DND-41 (cell line): Measurements from ENCODE around the gene RNU1-3.
"Not testable (repeated sequence)": the region's sequence is repeated elsewhere in the genome, so short reads cannot be mapped to it uniquely, and the experiment has no call there.

Experiments
- ATAC-seq: fragments of 200-7000 bp; cut with Tn5 transposase; 3 replicates; pipeline ENCODE4 v1.9.1; 2021; ENCODE audit warnings: low read depth; ENCODE audit not compliant: insufficient read depth
- DNase-seq: peaks from one replicate; pipeline ENCODE4 v3.0.0-alpha.2; 2020
- H2AFZ ChIP-seq: 2 replicates; pipeline ENCODE4 v1.6.0; 2012; ENCODE audit warnings: low read depth, low read length
- H3K27ac ChIP-seq: 2 replicates; pipeline ENCODE4 v1.5.1; 2012; ENCODE audit warnings: low read length, inconsistent platforms
- H3K27me3 ChIP-seq: fragments of 200-600 bp; sonication (generic); 2 replicates; pipeline ENCODE4 v1.6.0; 2012; ENCODE audit warnings: low read length, mild to moderate bottlenecking, inconsistent platforms; ENCODE audit not compliant: insufficient read depth, poor library complexity
- H3K36me3 ChIP-seq: 2 replicates; pipeline ENCODE4 v1.5.1; 2012; ENCODE audit warnings: low read length, inconsistent platforms; ENCODE audit not compliant: insufficient read depth
- H3K4me1 ChIP-seq: 2 replicates; pipeline ENCODE4 v1.5.1; 2012; ENCODE audit warnings: mild to moderate bottlenecking, low read length; ENCODE audit not compliant: insufficient read depth
- H3K4me2 ChIP-seq: 2 replicates; pipeline ENCODE4 v1.6.0; 2012; ENCODE audit warnings: mild to moderate bottlenecking, moderate library complexity, low read length, inconsistent platforms; ENCODE audit not compliant: insufficient read depth
- H3K4me3 ChIP-seq, 2 experiments: fragments of 200-600 bp in 1 of 2; shearing (Covaris generic) in 1 of 2; 2 replicates each; pipeline ENCODE4 v1.5.1; 2012 to 2016; ENCODE audit warnings: inconsistent platforms in 2 of 2, low read length in 2 of 2, mild to moderate bottlenecking in 2 of 2, low read depth in 1 of 2, moderate library complexity in 1 of 2
- H3K79me2 ChIP-seq: 2 replicates; pipeline ENCODE4 v1.6.0; 2012; ENCODE audit warnings: low read length, inconsistent platforms; ENCODE audit not compliant: insufficient read depth
- H3K9ac ChIP-seq: 2 replicates; pipeline ENCODE4 v1.6.0; 2012; ENCODE audit warnings: low read depth, mild to moderate bottlenecking, inconsistent platforms, low read length, moderate library complexity
- H3K9me3 ChIP-seq: 2 replicates; pipeline ENCODE4 v1.5.1; 2012; ENCODE audit warnings: low read length, moderate library complexity, mild to moderate bottlenecking, inconsistent platforms; ENCODE audit not compliant: insufficient read depth, severe bottlenecking
- H4K20me1 ChIP-seq: 2 replicates; pipeline ENCODE4 v1.6.0; 2012; ENCODE audit warnings: low read length; ENCODE audit not compliant: insufficient read depth

The RNU1-3 gene

GRCh38 chr1:16656981-16657683, 9.6 kb downstream of the RNU1-3 start:
- H3K9ac ChIP-seq, H3K4me1 ChIP-seq, H3K27me3 ChIP-seq, H3K4me3 ChIP-seq, H4K20me1 ChIP-seq, H3K27ac ChIP-seq, H3K79me2 ChIP-seq, H3K4me2 ChIP-seq, DNase-seq, H2AFZ ChIP-seq, H3K36me3 ChIP-seq, H3K9me3 ChIP-seq: not testable (repeated sequence)
- peak; percentile 33; the same call in 1 of the 3 replicates for ATAC-seq

- not testable (repeated sequence) for H3K4me1 ChIP-seq, H3K36me3 ChIP-seq, H3K9me3 ChIP-seq, H2AFZ ChIP-seq, DNase-seq, H3K9ac ChIP-seq, H3K4me2 ChIP-seq, H3K79me2 ChIP-seq, H3K4me3 ChIP-seq, H4K20me1 ChIP-seq, H3K27me3 ChIP-seq, H3K27ac ChIP-seq
- peak; percentile 68 for ATAC-seq
Observed at GRCh38 chr1:16656574-16656973, 10.2 kb downstream of the RNU1-3 start.

GRCh38 chr1:16651560-16651959, 15.2 kb downstream of the RNU1-3 start:
- not testable (repeated sequence) for H3K4me2 ChIP-seq, H2AFZ ChIP-seq, H3K36me3 ChIP-seq, H3K4me3 ChIP-seq, DNase-seq, H3K79me2 ChIP-seq, H3K4me1 ChIP-seq, H3K27me3 ChIP-seq, H3K27ac ChIP-seq, H4K20me1 ChIP-seq, H3K9me3 ChIP-seq, H3K9ac ChIP-seq
- ATAC-seq = peak; percentile 52; the same call in 1 of the 3 replicates

GRCh38 chr1:16649960-16650359, 16.8 kb downstream of the RNU1-3 start:
- not testable (repeated sequence) for H2AFZ ChIP-seq, H3K9ac ChIP-seq, H3K36me3 ChIP-seq, H3K27me3 ChIP-seq, H4K20me1 ChIP-seq, H3K4me3 ChIP-seq, ATAC-seq, H3K27ac ChIP-seq, H3K79me2 ChIP-seq, DNase-seq, H3K4me1 ChIP-seq, H3K4me2 ChIP-seq, H3K9me3 ChIP-seq

GRCh38 chr1:16649390-16649789, 17.4 kb downstream of the RNU1-3 start:
- H3K36me3 ChIP-seq, H3K9ac ChIP-seq, H3K4me2 ChIP-seq: not testable (repeated sequence)

GRCh38 chr1:16648756-16649155, 18.0 kb downstream of the RNU1-3 start:
- H3K4me2 ChIP-seq, ATAC-seq, H3K9ac ChIP-seq, DNase-seq, H3K9me3 ChIP-seq, H3K27me3 ChIP-seq, H3K79me2 ChIP-seq, H3K4me3 ChIP-seq, H4K20me1 ChIP-seq, H2AFZ ChIP-seq, H3K27ac ChIP-seq, H3K36me3 ChIP-seq: not testable (repeated sequence)
- peaks cover 14% of the 10 kb centered on the region for H3K4me1 ChIP-seq

More at GRCh38 chr1:16649390-16649789, 17.4 kb downstream of the RNU1-3 start:
- H3K9me3 ChIP-seq, H3K79me2 ChIP-seq, ATAC-seq, H2AFZ ChIP-seq, H3K27ac ChIP-seq, H3K27me3 ChIP-seq, H3K4me3 ChIP-seq, H4K20me1 ChIP-seq: not testable (repeated sequence)
- peak; percentile 4 for DNase-seq
- H3K4me1 ChIP-seq = peaks cover 11% of the 10 kb centered on the region

- H3K27me3 ChIP-seq, ATAC-seq, H2AFZ ChIP-seq, H3K36me3 ChIP-seq, H3K4me2 ChIP-seq, H4K20me1 ChIP-seq, H3K9me3 ChIP-seq, H3K27ac ChIP-seq, DNase-seq, H3K9ac ChIP-seq, H3K4me3 ChIP-seq: not testable (repeated sequence)
- peaks cover 19% of the 10 kb centered on the region for H3K4me1 ChIP-seq
- peaks cover 15% of the 10 kb centered on the region for H3K79me2 ChIP-seq
Observed at GRCh38 chr1:16648250-16648649, 18.5 kb downstream of the RNU1-3 start.

GRCh38 chr1:16647179-16648176, 19.3 kb downstream of the RNU1-3 start:
- H3K4me3 ChIP-seq, H3K9ac ChIP-seq, H4K20me1 ChIP-seq, H3K36me3 ChIP-seq, H3K4me2 ChIP-seq, H3K27me3 ChIP-seq, H2AFZ ChIP-seq, ATAC-seq, DNase-seq, H3K9me3 ChIP-seq, H3K27ac ChIP-seq: not testable (repeated sequence)
- Histone ChIP-seq H3K4me1 (peaks cover 27% of the 10 kb centered on the region), H3K79me2 (peaks cover 22% of the 10 kb centered on the region)
